NT2/D1 (cell line): ENCODE results near the gene HACD4.

Experiments used
- SUZ12 ChIP-seq: IDR thresholded peaks from 2 replicates; pipeline ENCODE4 v1.6.1; 2011; ENCODE audit not compliant: insufficient read length, insufficient read depth; ENCODE audit errors: extremely low read depth
- YY1 ChIP-seq: IDR thresholded peaks from 2 replicates; pipeline ENCODE4 v1.6.1; 2011; ENCODE audit not compliant: insufficient read length, insufficient read depth

- TF ChIP-seq SUZ12 (no peak), YY1 (no peak)
These were observed 47.3 kb upstream of the HACD4 start for GRCh38 chr9:21078702-21079101.
